ENCODE measurements around the gene ARHGAP24.

The ARHGAP24 gene

GRCh38 chr4:85806334-85806733 is 331.4 kb downstream of the ARHGAP24 start:
- H3K9ac ChIP-seq (ENCODE audit: low read length), result no peak overlapping the region
- H3K27ac ChIP-seq (ENCODE audit: low read depth, low read length), result no peak overlapping the region

GRCh38 chr4:85807247-85807950 is 332.4 kb downstream of the ARHGAP24 start:
- Histone ChIP-seq H4K20me1 (ENCODE audit: low read depth, low read length) (no peaks in the 10 kb centered on the region), H3F3A (ENCODE audit: insufficient read depth) (no peaks in the 10 kb centered on the region), H2AFZ (ENCODE audit: low read depth, low read length, severe bottlenecking) (no peak overlapping the region), H3K79me2 (ENCODE audit: insufficient read depth, low read length) (no peaks in the 10 kb centered on the region), H3K9me3 (ENCODE audit: insufficient read depth, low read length) (no peaks in the 10 kb centered on the region), H3K9ac (ENCODE audit: low read length) (no peak overlapping the region), H3K36me3 (ENCODE audit: low read length) (no peaks in the 10 kb centered on the region), H3K27me3 (ENCODE audit: low read length) (no peaks in the 10 kb centered on the region), H3K9me2 (replicated peaks; ENCODE audit: insufficient read depth, low read length) (no peaks in the 10 kb centered on the region), H3K4me2 (ENCODE audit: low read depth, low read length, poor library complexity, severe bottlenecking) (no peak overlapping the region), H3K4me3 (ENCODE audit: insufficient read depth, low read length, poor library complexity, severe bottlenecking) (no peak overlapping the region), H3K27ac (ENCODE audit: low read depth, low read length) (no peak overlapping the region)
- TF ChIP-seq EZH2phosphoT487 (conservative IDR thresholded peaks at IDR 0.05; ENCODE audit: low read length), result no peak
- TF ChIP-seq CTCF (IDR thresholded peaks at IDR 0.05; ENCODE audit: insufficient read depth, low read length, poor library complexity, severe bottlenecking), result no peak

More at GRCh38 chr4:85806334-85806733, 331.4 kb downstream of the ARHGAP24 start:
- H2AFZ ChIP-seq (ENCODE audit: low read depth, low read length, severe bottlenecking), result no peak overlapping the region
- TF ChIP-seq EZH2phosphoT487 (conservative IDR thresholded peaks at IDR 0.05; ENCODE audit: low read length) (no peak), CTCF (IDR thresholded peaks at IDR 0.05; ENCODE audit: insufficient read depth, low read length, poor library complexity, severe bottlenecking) (no peak)
- no peaks in the 10 kb centered on the region for H3F3A ChIP-seq (ENCODE audit: insufficient read depth)
- no peaks in the 10 kb centered on the region for H3K36me3 ChIP-seq (ENCODE audit: low read length)
- no peak overlapping the region for H3K4me2 ChIP-seq (ENCODE audit: low read depth, low read length, poor library complexity, severe bottlenecking)
- no peaks in the 10 kb centered on the region for H4K20me1 ChIP-seq (ENCODE audit: low read depth, low read length)
- no peak overlapping the region for H3K4me3 ChIP-seq (ENCODE audit: insufficient read depth, low read length, poor library complexity, severe bottlenecking)
- no peaks in the 10 kb centered on the region for H3K9me3 ChIP-seq (ENCODE audit: insufficient read depth, low read length)
- H3K9me2 ChIP-seq (replicated peaks; ENCODE audit: insufficient read depth, low read length), result no peaks in the 10 kb centered on the region
- H3K79me2 ChIP-seq (ENCODE audit: insufficient read depth, low read length), result no peaks in the 10 kb centered on the region
- no peaks in the 10 kb centered on the region for H3K27me3 ChIP-seq (ENCODE audit: low read length)

GRCh38 chr4:85808104-85808503 is 333.2 kb downstream of the ARHGAP24 start:
- Histone ChIP-seq H3K4me2 (ENCODE audit: low read depth, low read length, poor library complexity, severe bottlenecking) (no peak overlapping the region), H3K79me2 (ENCODE audit: insufficient read depth, low read length) (no peaks in the 10 kb centered on the region), H3K9me2 (replicated peaks; ENCODE audit: insufficient read depth, low read length) (no peaks in the 10 kb centered on the region), H3F3A (ENCODE audit: insufficient read depth) (no peaks in the 10 kb centered on the region), H3K36me3 (ENCODE audit: low read length) (no peaks in the 10 kb centered on the region), H2AFZ (ENCODE audit: low read depth, low read length, severe bottlenecking) (no peak overlapping the region), H3K4me3 (ENCODE audit: insufficient read depth, low read length, poor library complexity, severe bottlenecking) (no peak overlapping the region), H3K27ac (ENCODE audit: low read depth, low read length) (no peak overlapping the region), H3K9ac (ENCODE audit: low read length) (no peak overlapping the region), H3K27me3 (ENCODE audit: low read length) (no peaks in the 10 kb centered on the region), H3K9me3 (ENCODE audit: insufficient read depth, low read length) (no peaks in the 10 kb centered on the region), H4K20me1 (ENCODE audit: low read depth, low read length) (no peaks in the 10 kb centered on the region)
- no peak for TF ChIP-seq CTCF (IDR thresholded peaks at IDR 0.05; ENCODE audit: insufficient read depth, low read length, poor library complexity, severe bottlenecking)
- TF ChIP-seq EZH2phosphoT487 (conservative IDR thresholded peaks at IDR 0.05; ENCODE audit: low read length), result no peak
